ENCODE results near the gene LTBP2.

The LTBP2 gene

GRCh38 chr14:74612350-74613021 lies 449 bp upstream of the LTBP2 start:
- peak in 1 of 2 experiments; percentile 33 for DNase-seq (ENCODE audit: low read depth in 1 of 2, low spot score in 1 of 2)
- Histone ChIP-seq H3K27me3 (ENCODE audit: insufficient read depth, poor library complexity, severe bottlenecking) (peaks cover 3% of the 10 kb centered on the region), H3K27ac (replicated peaks) (no peak overlapping the region), H3K4me3 (replicated peaks; ENCODE audit: insufficient read depth, low read length) (peak overlapping the region; percentile 50)
- no peak for TF ChIP-seq REST (IDR thresholded peaks at IDR 0.05; ENCODE audit: insufficient replicate concordance, low read depth)
- TF ChIP-seq CTCF (IDR thresholded peaks at IDR 0.05; ENCODE audit: insufficient read depth, low read length), result peak; percentile 3
- TF ChIP-seq SPI1 (IDR thresholded peaks at IDR 0.05; ENCODE audit: borderline replicate concordance, low read depth), result no peak
- no peak for TF ChIP-seq POLR2AphosphoS5 (IDR thresholded peaks at IDR 0.05; ENCODE audit: low read depth)
- TF ChIP-seq GABPA (IDR thresholded peaks at IDR 0.05; ENCODE audit: low read depth), result no peak

- Histone ChIP-seq H3K27ac (replicated peaks) (no peak overlapping the region), H3K27me3 (ENCODE audit: insufficient read depth, poor library complexity, severe bottlenecking) (peaks cover 3% of the 10 kb centered on the region), H3K4me3 (replicated peaks; ENCODE audit: insufficient read depth, low read length) (no peak overlapping the region)
- no peak for TF ChIP-seq REST (IDR thresholded peaks at IDR 0.05; ENCODE audit: insufficient replicate concordance, low read depth)
- no peak for TF ChIP-seq POLR2AphosphoS5 (IDR thresholded peaks at IDR 0.05; ENCODE audit: low read depth)
- DNase-seq (ENCODE audit: low read depth in 1 of 2, low spot score in 1 of 2), result no peak
Observed at GRCh38 chr14:74610866-74611649, 979 bp downstream of the LTBP2 start.

- DNase-seq (ENCODE audit: low read depth in 1 of 2, low spot score in 1 of 2), result no peak
- Histone ChIP-seq H3K27ac (replicated peaks) (no peak overlapping the region), H3K4me3 (replicated peaks; ENCODE audit: insufficient read depth, low read length) (no peak overlapping the region), H3K27me3 (ENCODE audit: insufficient read depth, poor library complexity, severe bottlenecking) (peaks cover 3% of the 10 kb centered on the region)
- no peak for TF ChIP-seq CTCF (IDR thresholded peaks at IDR 0.05; ENCODE audit: insufficient read depth, low read length)
- TF ChIP-seq POLR2AphosphoS5 (IDR thresholded peaks at IDR 0.05; ENCODE audit: low read depth), result no peak
- TF ChIP-seq SPI1 (IDR thresholded peaks at IDR 0.05; ENCODE audit: borderline replicate concordance, low read depth), result no peak
- no peak for TF ChIP-seq REST (IDR thresholded peaks at IDR 0.05; ENCODE audit: insufficient replicate concordance, low read depth)
- no peak for TF ChIP-seq GABPA (IDR thresholded peaks at IDR 0.05; ENCODE audit: low read depth)
Observed at GRCh38 chr14:74610199-74610865, 1.7 kb downstream of the LTBP2 start.
